ENCODE data around the gene ARHGDIG.

Gene ARHGDIG

DNA sequence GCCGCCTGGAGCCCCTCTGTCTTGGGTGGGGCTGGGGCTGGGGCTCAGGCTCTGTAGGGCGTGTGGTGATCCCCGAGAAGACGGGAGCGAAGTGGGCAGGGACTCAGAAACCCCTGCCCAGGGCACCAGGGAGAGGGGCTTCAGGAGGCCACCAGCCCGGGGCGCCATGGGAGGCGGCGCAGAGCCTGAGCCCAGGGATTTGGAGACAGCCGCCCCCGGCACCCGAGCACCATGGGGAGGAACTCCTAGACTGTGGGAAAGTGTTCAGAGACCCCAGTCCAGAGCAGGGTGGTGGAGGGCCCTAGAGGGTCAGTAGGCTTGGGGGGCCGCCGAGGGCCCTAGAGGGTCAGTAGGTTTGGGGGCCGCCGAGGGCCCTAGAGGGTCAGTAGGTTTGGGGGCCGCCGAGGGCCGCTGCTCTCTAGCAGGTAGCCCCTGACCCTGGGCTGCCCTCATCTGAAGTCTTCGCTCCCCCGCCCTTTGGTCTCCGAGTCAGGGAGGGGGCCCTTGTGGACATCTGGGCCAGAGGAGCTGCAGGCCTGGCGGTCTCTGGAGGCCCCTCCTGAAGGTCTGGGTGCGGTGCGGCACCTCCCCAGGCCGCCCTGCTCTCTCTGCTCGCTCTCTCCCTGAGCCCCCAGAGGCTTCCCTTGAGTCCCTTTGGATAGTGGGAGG is 734 bp downstream of the ARHGDIG start:
- DNase-seq (ENCODE audit: low read depth), result no peak

DNA sequence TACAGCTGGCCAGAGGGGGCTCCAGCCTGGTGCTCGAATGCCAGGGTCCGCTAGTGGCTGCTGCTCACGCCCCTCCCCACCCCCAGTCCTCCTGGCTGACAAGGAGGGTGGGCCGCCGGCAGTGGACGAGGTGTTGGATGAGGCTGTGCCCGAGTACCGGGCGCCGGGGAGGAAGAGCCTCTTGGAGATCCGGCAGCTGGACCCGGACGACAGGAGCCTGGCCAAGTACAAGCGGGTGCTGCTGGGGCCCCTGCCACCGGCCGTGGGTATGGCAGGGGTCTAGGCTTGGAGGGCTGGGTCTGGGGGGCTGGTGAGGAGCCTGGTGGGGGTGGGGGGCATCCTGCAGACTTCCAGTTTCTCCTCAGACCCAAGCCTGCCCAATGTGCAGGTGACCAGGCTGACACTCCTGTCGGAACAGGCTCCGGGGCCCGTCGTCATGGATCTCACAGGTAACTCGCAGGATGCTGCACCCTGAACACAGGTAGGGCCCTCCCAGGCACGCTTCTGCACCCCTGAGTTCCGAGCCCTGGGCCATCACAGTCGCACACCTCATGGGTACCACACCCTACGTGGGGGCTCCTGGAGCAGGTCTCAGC is 1.4 kb downstream of the ARHGDIG start:
- DNase-seq (ENCODE audit: low read depth), result no peak

DNA sequence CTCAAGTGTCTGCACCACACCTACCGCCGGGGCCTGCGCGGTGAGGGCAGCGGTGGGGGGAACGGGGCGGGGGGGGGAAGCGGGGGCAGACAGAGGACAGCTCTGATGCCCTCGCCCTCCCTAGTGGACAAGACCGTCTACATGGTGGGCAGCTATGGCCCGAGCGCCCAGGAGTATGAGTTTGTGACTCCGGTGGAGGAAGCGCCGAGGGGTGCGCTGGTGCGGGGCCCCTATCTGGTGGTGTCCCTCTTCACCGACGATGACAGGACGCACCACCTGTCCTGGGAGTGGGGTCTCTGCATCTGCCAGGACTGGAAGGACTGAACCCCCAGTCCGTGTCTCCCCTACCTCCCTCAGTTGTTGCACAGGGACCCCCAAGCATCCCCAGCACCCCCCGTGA is 2.1 kb downstream of the ARHGDIG start:
- no peak for DNase-seq (ENCODE audit: low read depth)

DNA sequence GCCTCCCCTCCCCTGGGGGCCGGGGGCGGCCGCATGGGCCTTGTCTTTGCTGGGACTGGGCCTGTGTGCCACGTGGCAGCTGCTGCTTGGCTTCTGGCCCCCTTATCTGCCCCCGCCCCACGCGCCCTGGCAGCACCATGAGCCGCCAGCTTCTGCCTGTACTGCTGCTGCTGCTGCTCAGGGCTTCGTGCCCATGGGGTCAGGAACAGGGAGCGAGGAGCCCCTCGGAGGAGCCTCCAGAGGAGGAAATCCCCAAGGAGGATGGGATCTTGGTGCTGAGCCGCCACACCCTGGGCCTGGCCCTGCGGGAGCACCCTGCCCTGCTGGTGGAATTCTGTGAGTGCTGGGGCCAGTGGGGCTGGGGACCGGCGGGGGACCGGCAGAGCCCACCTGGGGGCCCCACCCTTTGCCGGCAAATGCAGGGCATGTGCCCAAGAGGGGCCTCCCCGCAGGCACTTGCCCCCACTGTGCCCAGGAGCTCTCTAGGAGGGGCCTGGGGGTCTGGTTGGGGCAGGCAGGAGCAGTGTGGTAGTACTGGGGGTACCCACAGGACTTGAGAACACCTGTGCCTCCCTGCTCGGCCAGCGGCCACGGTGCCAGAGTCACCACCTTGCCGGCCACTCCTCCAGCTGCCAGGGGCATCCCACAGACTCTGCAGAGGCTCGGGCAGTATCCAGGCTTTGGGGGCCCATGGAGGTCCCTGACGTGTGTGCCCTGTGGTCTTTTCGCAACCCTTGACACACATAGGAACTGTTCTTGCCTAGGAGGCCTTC is 2.8 kb downstream of the ARHGDIG start, which contains the start of gene PDIA2:
TSS of gene PDIA2 (plus strand) at position 132 of the 773 bp plus-strand sequence. CDS start at position 138, 6 bp downstream.
- DNase-seq (ENCODE audit: low read depth), result no peak

DNA sequence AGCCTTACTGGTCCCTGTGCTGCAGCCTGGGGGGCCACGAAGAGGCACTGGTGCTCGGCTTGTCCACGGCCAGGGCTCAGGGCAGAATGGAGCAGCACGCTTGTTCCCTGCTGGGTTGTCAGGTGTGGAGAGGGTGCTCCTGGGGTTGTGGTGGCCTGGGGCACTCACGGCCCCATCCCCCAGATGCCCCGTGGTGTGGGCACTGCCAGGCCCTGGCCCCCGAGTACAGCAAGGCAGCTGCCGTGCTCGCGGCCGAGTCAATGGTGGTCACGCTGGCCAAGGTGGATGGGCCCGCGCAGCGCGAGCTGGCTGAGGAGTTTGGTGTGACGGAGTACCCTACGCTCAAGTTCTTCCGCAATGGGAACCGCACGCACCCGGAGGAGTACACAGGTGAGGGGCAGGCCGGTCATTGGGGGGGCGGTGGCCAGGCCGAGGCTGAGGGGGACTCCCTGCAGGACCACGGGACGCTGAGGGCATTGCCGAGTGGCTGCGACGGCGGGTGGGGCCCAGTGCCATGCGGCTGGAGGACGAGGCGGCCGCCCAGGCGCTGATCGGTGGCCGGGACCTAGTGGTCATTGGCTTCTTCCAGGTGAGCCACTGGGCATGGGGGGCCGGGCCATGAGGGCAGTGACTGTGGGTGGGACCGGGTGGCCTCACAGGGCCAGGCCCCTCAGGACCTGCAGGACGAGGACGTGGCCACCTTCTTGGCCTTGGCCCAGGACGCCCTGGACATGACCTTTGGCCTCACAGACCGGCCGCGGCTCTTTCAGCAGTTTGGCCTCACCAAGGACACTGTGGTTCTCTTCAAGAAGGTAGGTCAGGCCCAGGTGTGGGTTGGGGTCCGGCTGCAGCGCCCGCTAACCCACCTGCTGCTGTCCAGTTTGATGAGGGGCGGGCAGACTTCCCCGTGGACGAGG is 4.1 kb downstream of the ARHGDIG start:
- DNase-seq (ENCODE audit: low read depth), result no peak

DNA sequence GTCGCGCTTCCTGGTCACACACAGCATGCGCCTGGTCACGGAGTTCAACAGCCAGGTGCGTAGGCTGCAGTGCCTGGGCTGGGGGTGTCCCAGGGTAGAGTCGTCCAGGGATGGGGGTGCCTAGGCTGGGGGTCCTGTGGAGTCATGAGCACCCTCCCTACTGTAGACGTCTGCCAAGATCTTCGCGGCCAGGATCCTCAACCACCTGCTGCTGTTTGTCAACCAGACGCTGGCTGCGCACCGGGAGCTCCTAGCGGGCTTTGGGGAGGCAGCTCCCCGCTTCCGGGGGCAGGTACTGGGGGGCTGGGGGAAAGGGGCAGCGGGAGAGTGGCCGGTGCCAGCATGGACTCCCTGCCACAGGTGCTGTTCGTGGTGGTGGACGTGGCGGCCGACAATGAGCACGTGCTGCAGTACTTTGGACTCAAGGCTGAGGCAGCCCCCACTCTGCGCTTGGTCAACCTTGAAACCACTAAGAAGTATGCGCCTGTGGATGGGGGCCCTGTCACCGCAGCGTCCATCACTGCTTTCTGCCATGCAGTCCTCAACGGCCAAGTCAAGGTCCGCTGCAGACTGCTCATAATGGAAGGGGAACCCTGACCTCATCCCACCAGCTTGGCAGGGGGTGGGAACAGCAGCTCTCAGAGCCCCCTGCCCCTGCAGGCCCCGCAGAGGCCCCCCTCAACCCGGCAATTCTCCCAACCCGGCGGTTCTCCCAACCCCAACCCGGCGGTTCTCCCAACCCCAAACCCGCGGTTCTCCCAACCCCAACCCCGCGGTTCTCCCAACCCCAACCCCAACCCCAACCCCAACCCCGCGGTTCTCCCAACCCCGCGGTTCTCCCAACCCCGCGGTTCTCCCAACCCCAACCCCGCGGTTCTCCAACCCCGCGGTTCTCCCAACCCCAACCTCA is 5.0 kb downstream of the ARHGDIG start:
- DNase-seq (ENCODE audit: low read depth), result no peak

DNA sequence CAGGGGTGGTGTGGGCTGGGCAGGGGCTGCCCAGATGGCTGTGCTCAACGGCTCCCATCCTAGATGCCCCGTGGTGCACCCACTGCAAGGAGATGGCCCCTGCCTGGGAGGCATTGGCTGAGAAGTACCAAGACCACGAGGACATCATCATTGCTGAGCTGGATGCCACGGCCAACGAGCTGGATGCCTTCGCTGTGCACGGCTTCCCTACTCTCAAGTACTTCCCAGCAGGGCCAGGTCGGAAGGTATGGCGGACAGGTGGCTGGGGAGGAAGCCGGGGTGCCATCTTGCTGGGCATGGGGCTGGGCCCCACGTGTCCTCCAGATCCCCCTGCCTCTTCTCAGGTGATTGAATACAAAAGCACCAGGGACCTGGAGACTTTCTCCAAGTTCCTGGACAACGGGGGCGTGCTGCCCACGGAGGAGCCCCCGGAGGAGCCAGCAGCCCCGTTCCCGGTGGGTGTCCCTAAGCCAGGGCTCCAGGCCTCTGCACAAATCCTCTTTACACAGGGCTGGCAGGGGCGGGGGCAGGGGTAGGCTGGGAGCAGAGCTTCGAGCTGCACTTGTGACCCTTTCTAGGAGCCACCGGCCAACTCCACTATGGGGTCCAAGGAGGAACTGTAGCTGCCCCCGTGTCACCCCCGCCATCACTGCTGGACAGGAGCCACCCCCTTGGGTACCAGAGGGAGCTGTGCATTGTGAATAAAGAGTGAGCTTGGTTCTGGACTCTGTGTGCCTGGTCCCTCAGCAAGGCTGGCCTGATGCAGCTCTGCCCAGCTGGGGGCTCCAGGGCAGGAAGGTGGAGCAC is 6.3 kb downstream of the ARHGDIG start:
- no peak for DNase-seq (ENCODE audit: low read depth)

DNA sequence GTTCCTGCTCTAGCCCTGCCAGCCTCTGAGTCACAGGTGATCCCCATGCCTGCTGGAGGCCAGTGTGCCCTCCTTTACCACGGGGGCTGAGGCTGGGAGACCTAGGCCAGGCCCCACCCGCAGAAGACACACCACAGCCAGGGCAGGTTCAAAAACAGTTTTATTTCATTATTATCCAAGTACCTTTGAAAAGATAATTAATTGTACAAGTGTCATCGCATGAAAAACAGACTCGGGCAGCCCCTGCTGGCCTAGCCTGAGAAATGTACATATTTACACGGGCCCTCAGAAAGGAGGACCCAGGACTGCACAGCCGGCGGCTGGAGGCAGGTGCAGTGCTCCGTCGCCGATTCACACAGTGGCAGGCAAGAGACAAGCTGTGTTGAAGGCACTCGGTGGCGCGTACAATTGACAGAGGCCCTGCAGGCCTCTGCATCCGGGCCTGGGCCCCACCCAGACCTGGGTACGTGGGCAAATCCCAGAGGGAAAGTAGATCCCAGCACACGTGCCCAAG is 7.0 kb downstream of the ARHGDIG start:
- no peak for DNase-seq (ENCODE audit: low read depth)

DNA sequence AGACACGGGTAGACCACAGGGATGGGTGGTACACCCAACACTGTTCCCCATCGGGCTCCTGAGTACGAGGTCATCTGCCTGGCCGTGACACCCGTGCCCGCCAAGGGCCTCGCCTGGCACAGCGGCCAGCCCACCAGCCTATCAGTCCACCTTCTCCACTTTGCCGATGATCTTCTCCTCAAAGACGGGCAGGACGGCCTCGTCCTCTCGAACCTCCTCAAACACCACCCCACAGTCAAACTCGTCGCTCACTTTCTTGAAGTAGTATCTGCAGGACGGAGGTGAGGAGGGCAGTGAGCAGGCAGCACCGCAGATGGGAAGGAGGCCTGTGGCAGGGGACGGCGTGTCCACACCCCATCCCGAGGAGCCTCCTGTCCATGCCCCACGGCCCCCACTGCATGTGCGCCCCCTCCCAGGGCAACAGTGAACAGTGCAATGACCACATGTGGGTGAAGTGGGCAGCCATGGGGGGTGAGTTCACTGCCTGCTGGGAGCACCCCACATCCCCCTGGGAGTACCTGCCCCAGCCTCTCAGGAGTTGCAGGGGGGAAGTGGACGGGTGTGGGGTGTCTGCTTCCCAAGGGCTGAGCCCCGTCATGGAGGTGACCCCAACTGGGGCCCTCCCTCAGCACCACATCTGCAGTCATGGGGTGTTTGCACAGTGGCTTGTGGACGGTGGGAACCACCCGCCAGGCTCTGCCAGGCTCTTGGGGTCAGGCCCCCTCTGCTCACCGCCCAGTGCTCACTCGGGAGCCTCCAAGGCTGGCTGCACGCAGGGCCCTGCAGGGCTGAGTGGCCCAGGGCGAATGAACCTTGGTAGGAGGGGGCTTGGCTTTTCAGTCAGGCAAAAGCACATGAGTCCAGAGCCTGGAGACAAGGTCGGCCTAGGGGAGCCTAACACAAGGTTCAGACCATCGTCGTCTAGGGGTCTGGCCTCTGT is 7.9 kb downstream of the ARHGDIG start:
- no peak for DNase-seq (ENCODE audit: low read depth)

DNA sequence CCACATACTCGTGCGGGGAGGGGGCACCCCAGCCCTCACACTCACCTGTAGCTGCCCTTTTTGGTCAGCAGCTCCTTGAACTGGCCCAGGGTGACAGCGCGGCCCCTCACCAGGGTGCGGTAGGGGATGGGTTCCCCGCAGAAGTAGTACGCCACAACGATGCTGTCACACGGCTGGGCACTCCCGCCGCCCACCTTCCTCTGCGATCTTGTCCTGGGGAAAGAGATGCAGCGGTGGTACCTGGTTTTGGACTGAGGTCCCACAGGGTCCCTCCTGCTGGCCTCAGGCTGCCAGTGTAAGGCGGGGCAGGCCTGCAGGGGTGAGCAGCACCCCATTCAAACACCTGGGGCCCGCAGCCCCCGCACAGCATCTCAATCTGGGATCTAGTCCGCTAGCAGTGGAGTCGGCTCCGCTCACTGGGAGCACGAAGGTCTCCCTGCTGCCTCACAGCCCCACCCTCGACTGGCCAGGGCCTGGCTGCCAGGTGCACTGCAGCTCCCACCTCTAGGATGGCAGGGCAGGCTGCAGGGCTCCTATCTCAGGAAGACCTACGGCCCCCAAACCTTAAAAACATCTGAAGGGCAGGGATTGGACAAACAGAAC is 9.1 kb downstream of the ARHGDIG start:
- DNase-seq (ENCODE audit: low read depth), result no peak

DNA sequence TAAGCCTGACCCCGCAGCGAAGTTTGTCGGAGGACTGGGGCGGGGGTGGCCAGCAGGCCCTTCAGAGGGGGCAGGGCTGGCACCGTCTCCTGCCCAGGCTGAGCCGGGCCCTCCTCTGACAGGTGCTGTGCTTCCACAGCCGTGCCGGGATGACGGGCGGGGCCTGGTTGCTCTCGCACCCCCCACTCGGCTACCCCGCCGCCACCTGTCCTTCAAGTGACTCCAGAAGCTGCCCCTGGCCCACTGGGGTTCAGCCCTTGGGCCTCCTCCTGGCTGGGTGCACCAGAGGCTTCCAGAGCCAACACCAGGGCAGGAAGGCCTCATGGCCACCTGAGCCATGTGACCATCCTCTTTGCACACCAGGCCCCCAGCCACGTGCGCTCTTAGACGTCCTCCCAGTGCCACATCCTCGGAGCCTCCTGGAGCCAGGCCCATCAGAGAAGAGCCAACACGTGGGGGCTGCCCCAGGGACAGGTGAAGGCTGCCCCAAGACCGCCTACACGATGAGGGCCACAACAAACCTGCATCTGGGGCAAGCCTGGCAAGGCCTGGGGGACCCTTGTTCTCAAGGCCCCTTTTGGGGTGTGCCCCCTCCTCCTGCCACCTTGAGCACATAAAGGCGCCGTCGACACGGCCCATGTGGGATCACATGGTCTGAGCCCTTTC is 9.8 kb downstream of the ARHGDIG start:
- DNase-seq (ENCODE audit: low read depth), result no peak

DNA sequence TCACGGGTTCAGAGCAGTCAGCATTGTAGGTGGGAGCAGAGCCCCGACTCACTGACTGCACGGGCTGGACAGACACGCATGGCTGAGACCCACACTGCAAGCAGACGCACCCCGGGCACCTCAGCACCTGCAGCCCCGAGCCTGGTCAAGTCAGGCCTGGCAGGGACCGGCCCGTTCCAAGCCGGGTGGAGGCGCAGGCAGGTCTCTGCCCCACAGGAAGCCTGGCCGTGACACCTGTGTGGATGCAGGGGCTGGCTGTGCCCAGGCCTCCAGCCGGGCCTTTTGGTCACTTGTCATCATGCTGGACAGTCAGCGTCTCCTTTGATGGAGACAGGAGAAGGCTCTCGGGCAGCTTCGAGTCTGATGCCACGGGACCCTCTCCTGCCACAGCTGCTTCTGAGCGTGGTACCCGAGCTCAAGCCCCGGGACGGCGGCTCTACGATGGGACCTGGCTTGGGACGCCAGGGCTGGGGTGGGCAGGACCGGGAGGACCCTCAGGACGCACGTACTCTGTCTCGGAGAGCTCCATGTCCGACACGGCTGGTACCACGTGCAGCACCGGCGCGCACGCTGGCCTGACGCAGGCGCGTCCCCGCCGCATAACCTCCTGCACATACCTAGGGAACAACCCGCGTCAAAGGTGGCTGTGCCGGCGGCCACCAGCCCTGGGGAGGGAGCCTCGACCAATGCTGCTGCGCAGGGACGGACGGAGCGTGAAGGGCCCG is 10.5 kb downstream of the ARHGDIG start:
- no peak for DNase-seq (ENCODE audit: low read depth)

DNA sequence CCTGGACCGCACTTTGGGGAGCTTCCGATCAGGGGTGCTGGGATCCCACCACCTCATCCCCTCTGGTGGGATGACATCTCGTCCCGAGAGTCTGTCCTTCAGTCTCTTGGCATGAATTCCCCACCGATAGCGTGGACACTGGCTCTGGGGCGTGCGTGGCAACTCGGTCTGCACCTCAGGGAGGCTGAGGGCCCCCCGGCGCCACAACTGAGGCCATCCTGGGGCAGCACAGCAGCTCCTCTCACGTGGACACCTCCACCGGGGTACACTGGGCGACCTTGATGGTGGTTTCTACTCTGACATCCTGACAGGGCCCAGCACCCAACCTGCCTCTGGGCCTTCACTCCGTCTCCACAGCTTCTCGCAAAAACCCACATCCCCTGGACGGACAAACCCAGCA is 11.1 kb downstream of the ARHGDIG start:
- no peak for DNase-seq (ENCODE audit: low read depth)

DNA sequence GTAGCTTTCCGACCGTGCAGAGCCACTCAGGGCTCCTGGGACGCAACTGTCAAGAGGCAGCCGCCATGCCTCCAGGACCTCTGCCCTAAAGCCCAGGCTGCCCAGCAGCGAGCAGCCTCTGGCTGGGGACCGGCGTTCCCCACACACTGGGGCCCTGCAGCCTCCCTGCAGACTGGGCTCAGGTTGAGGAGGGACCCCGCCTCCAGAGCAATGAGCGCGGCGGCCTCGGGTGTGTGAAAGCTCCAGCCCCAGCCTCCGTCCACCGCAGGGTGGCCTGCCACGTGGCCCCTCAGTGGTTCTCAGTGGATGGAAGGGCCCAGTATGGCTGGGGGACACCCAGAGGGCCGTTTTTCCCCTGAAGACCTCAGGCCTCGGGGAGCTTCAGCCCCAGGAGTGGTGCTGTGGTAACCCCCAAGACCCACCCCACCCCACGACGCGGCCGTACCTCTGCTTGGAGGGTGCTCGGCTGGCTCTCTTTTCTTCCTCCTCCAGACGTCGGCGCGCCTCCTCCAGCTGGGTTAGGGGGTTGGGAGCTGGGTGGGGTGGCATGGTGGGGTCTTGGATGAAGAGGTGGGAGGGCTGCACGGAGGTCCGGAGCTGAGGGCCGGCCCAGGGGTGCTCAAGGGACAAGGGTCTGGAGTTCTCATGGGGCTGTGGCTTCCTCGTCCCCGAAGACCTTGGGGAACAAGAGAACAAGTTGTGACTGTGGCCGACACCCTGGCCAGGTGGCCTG is 12.8 kb downstream of the ARHGDIG start:
- no peak for DNase-seq (ENCODE audit: low read depth)

DNA sequence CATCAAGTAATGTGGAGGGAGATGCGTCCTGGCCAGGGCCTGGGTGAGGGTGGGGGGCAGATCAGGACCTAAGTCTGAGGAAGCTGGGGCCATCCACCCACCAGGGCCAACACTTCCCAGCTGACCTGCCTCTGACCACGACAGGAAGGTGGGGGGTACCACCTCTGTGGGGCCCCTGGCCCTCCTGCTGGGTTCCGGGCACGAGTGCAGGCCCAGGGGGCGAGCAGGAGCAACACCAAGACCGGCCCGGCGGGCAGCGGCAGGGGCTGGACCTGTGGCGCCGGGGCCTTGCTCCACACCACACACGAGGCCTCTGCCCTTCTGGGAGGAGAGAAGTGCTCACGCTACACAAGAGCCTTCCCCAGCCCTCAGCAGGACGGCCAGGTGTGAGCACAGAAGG is 15.9 kb downstream of the ARHGDIG start:
- DNase-seq (ENCODE audit: low read depth), result no peak

DNA sequence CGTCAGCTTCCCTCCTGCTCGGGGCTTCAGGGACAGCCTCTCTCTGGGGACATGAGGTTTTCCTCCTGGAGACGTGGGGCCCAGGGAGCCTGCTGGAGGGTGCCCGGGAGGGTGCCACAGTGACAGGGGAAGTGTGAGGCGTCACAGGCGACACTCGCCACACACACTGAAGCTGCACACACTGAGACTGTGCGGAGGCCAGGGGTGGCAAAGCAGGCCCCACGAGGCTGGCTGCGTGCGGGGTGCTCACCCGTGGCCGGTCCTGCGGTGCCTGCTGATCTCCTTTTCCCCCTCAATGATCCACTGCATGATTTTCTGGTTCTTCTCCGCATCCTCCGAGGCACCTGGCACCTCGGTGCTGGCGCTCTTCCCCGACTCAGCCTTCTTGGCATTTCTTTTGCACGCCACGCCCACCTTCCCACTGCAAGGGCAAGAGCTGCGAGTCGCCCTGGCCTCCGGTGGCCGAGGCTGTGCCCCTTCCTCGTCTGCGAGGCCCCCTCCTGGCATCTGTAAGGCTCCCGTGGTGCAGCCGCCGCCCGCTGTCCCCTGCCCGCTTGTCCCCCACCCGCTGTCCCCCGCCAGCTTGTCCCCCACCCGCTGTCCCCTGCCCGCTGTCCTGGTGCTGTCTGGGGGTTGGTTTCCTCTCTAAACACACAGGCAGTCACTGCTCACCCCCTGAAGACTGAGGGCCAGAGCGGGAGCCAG is 16.6 kb downstream of the ARHGDIG start:
- DNase-seq (ENCODE audit: low read depth), result no peak
